ENCODE measurements around the gene PDGFRB. TPM values are rescaled to one million over a fixed set of nuclear protein-coding genes. Genes with fewer than 3 reads are reported as not detected.

PDGFRB gene
- total and polyA plus RNA-seq, 9 of the 15 experiments (the other 6 are each of a cell fraction or from before 2014, with no cell fraction given) = 0.01 to 1.5 (median 0.09) TPM; not detected in 3

DNA sequence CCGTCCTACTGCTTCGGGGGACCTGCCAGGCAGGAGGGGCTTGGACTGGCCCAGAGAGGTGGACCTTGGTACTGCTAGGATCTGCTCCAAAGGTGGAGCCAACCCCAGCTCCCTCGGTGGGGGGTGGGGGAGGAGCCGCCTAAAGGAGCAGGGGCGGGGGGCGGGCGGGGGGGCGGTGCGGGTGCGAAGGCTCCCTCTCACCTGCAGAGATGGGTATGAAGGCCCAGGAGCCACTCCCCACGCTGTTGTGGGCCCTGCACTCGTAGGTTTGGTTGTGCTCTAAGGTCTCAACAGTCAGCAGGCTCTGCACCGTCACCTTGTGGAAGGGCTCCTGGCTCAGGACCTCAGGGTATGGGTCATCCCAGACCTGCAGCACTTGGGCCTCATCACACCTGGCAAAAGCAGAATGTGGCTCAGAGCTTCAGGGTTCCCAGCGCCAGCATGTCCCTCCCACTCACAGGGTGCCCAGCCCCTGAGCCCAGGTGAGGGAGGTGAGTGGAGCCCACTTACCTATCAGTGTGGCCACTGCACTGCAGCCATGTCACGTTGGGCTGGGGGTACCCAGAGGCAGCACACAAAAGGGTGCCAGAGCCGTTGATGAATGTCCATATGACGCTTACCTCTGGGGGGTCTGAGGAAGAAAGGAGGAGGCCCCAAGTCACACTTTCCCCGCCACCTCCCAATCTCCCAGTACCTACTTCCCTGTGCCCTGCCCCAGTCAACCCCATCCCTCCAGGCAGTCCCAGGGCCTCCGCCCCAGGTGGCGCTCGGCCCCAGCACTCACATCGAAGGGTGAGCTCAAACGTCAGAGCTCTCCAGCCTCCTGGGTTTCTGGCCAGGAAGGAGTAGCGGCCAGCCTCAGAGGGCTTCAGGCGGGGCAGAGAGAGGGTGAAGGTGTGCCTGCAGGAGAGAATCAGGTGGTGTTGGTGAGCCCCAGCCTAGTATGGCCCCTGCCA is 85.7 kb downstream of the PDGFRB start (continued):
- TF ChIP-seq PRMT5 (CRISPR knock-in tag; IDR thresholded peaks at IDR 0.05) (no peak), STAG1 (CRISPR knock-in tag; IDR thresholded peaks at IDR 0.05; ENCODE audit: borderline replicate concordance) (no peak), ZNF780A (CRISPR knock-in tag; IDR thresholded peaks at IDR 0.05) (no peak), KDM2B (CRISPR knock-in tag; IDR thresholded peaks at IDR 0.05) (no peak), SFPQ (IDR thresholded peaks at IDR 0.05; ENCODE audit: low read depth, low read length) (no peak), CEBPB (tag; IDR thresholded peaks at IDR 0.05) (no peak), CC2D1A (IDR thresholded peaks at IDR 0.05) (no peak), HMG20B (CRISPR knock-in tag; IDR thresholded peaks at IDR 0.05) (no peak), SIN3A (IDR thresholded peaks at IDR 0.05; ENCODE audit: borderline replicate concordance in 2 of 2, control insufficient read depth in 1 of 2, low read depth in 2 of 2, low read length in 2 of 2) (no peak), ZNF512 (tag; IDR thresholded peaks at IDR 0.05) (no peak), HNRNPLL (IDR thresholded peaks at IDR 0.05; ENCODE audit: low read depth, low read length, poor library complexity, severe bottlenecking) (no peak), EWSR1 (IDR thresholded peaks at IDR 0.05; ENCODE audit: borderline replicate concordance, low read depth, partially characterized antibody) (no peak)
- TF ChIP-seq, protein P1, sequence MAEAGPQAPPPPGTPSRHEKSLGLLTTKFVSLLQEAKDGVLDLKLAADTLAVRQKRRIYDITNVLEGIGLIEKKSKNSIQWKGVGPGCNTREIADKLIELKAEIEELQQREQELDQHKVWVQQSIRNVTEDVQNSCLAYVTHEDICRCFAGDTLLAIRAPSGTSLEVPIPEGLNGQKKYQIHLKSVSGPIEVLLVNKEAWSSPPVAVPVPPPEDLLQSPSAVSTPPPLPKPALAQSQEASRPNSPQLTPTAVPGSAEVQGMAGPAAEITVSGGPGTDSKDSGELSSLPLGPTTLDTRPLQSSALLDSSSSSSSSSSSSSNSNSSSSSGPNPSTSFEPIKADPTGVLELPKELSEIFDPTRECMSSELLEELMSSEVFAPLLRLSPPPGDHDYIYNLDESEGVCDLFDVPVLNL (CRISPR knock-in tag; IDR thresholded peaks at IDR 0.05; ENCODE audit: low read depth) = no peak
- TF ChIP-seq, protein P2, sequence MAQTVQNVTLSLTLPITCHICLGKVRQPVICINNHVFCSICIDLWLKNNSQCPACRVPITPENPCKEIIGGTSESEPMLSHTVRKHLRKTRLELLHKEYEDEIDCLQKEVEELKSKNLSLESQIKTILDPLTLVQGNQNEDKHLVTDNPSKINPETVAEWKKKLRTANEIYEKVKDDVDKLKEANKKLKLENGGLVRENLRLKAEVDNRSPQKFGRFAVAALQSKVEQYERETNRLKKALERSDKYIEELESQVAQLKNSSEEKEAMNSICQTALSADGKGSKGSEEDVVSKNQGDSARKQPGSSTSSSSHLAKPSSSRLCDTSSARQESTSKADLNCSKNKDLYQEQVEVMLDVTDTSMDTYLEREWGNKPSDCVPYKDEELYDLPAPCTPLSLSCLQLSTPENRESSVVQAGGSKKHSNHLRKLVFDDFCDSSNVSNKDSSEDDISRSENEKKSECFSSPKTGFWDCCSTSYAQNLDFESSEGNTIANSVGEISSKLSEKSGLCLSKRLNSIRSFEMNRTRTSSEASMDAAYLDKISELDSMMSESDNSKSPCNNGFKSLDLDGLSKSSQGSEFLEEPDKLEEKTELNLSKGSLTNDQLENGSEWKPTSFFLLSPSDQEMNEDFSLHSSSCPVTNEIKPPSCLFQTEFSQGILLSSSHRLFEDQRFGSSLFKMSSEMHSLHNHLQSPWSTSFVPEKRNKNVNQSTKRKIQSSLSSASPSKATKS (CRISPR knock-in tag; IDR thresholded peaks at IDR 0.05) = no peak
